Liver (tissue), 9 donors: ENCODE results near the gene EPC2. TPM values are rescaled to one million over a fixed set of nuclear protein-coding genes. Genes with fewer than 3 reads are reported as not detected.

Experiments
- DNase-seq: peaks from one replicate; pipeline ENCODE4 v3.0.0-alpha.2; 2017; ENCODE audit warnings: low spot score
- H3K27ac ChIP-seq, 2 donors: one replicate each; pipeline ENCODE4 v1.7.0; 2013; ENCODE audit warnings: inconsistent platforms in 2 of 2, low read length in 2 of 2, control low read depth in 1 of 2, low read depth in 1 of 2, mild to moderate bottlenecking in 1 of 2
- H3K27me3 ChIP-seq, 4 donors: one replicate each; pipeline versions ENCODE4 v1.6.1 to v1.7.0; 2013; ENCODE audit warnings: low read length in 3 of 4, inconsistent platforms in 1 of 4, mild to moderate bottlenecking in 1 of 4, moderate library complexity in 1 of 4; ENCODE audit not compliant: control insufficient read depth in 4 of 4, insufficient read depth in 4 of 4
- H3K36me3 ChIP-seq, 4 donors: one replicate each; pipeline versions ENCODE4 v1.6.1 to v1.7.0; 2013; ENCODE audit warnings: low read length in 3 of 4, mild to moderate bottlenecking in 3 of 4, low read depth in 1 of 4, moderate library complexity in 1 of 4; ENCODE audit not compliant: control insufficient read depth in 4 of 4, insufficient read depth in 3 of 4
- H3K4me1 ChIP-seq, 4 donors: one replicate each; pipeline versions ENCODE4 v1.6.1 to v1.7.0; 2013; ENCODE audit warnings: low read length in 3 of 4, mild to moderate bottlenecking in 3 of 4, moderate library complexity in 1 of 4; ENCODE audit not compliant: control insufficient read depth in 4 of 4, insufficient read depth in 4 of 4
- H3K4me3 ChIP-seq, 3 donors: one replicate each; pipeline versions ENCODE4 v1.6.1 to v1.7.0; 2013; ENCODE audit warnings: low read length in 3 of 3, control low read depth in 1 of 3, low read depth in 1 of 3, mild to moderate bottlenecking in 1 of 3
- H3K9ac ChIP-seq, 2 donors: one replicate each; pipeline ENCODE4 v1.7.0; 2013; ENCODE audit warnings: low read length in 2 of 2, mild to moderate bottlenecking in 2 of 2, moderate library complexity in 2 of 2, control low read depth in 1 of 2, low read depth in 1 of 2
- H3K9me3 ChIP-seq, 4 donors: one replicate each; pipeline versions ENCODE4 v1.6.1 to v1.7.0; 2013; ENCODE audit warnings: low read length in 3 of 4; ENCODE audit not compliant: control insufficient read depth in 4 of 4
- CTCF ChIP-seq: fragments of 150-350 bp; IDR thresholded peaks from 2 replicates; pipeline ENCODE4 v1.5.1; 2017; ENCODE audit warnings: improper control_type of control experiment, low read depth, low read length; ENCODE audit not compliant: missing input control
- EGR1 ChIP-seq, 2 donors: IDR thresholded peaks; 2 replicates each; pipeline ENCODE4 v1.6.1; 2016 to 2018; ENCODE audit warnings: antibody characterized with exemption in 2 of 2, low read depth in 2 of 2
- FOXA1 ChIP-seq: IDR thresholded peaks from 2 replicates; pipeline ENCODE4 v1.6.1; 2016; ENCODE audit warnings: antibody characterized with exemption
- GABPA ChIP-seq, 2 donors: IDR thresholded peaks in 1 of 2; conservative IDR thresholded peaks in 1 of 2; 2 replicates each; pipeline ENCODE4 v1.6.1; 2016; ENCODE audit warnings: antibody characterized with exemption in 2 of 2, mild to moderate bottlenecking in 1 of 2, moderate library complexity in 1 of 2
- HNF4A ChIP-seq, 2 donors: conservative IDR thresholded peaks; 2 replicates each; pipeline ENCODE4 v1.6.1; 2016; ENCODE audit warnings: antibody characterized with exemption in 2 of 2, mild to moderate bottlenecking in 2 of 2
- HNF4G ChIP-seq: IDR thresholded peaks from 2 replicates; pipeline ENCODE4 v1.6.1; 2016; ENCODE audit warnings: antibody characterized with exemption
- JUND ChIP-seq, 2 donors: IDR thresholded peaks; 2 replicates each; pipeline ENCODE4 v1.6.1; 2016; ENCODE audit warnings: antibody characterized with exemption in 2 of 2
- MAX ChIP-seq: IDR thresholded peaks from 2 replicates; pipeline ENCODE4 v1.6.1; 2016; ENCODE audit warnings: antibody characterized with exemption
- NR2F2 ChIP-seq: IDR thresholded peaks from 2 replicates; pipeline ENCODE4 v1.6.1; 2016; ENCODE audit warnings: antibody characterized with exemption
- RAD21 ChIP-seq, 2 donors: IDR thresholded peaks; 2 replicates each; pipeline ENCODE4 v1.6.1; 2016; ENCODE audit warnings: antibody characterized with exemption in 2 of 2, mild to moderate bottlenecking in 2 of 2
- RXRA ChIP-seq, 2 donors: IDR thresholded peaks; 2 replicates each; pipeline ENCODE4 v1.6.1; 2017 to 2018; ENCODE audit warnings: antibody characterized with exemption in 2 of 2, mild to moderate bottlenecking in 1 of 2
- TAF1 ChIP-seq: conservative IDR thresholded peaks from 2 replicates; pipeline ENCODE4 v1.6.1; 2016; ENCODE audit warnings: antibody characterized with exemption, mild to moderate bottlenecking
- ZBTB33 ChIP-seq: IDR thresholded peaks from 2 replicates; pipeline ENCODE4 v1.6.1; 2016; ENCODE audit warnings: antibody characterized with exemption
- WGBS: extraction: QIAGEN DNeasy Blood & Tissue Kit; methylation state at CpG from one replicate; pipeline ENCODE4 v1.1.7; 2013; 5-methylcytosine and 5-hydroxymethylcytosine counted together
- polyA plus RNA-seq, 2 donors: library from polyadenylated mRNA; stranded (reverse) in 1 of 2; unstranded in 1 of 2; fragments of 200-250 nt in 1 of 2; fragments of >200 nt in 1 of 2; fragmentation: Nextera tagmentation in 1 of 2; extraction: Ambion mirVana in 1 of 2; gene quantifications; one replicate each; pipeline versions ENCODE4 v1.2.1 to v1.2.3, GENCODE V29; 2013 to 2015
- total RNA-seq, 2 donors: library from RNA; depleted of rRNA; stranded (reverse); fragments of >200 nt; gene quantifications; one replicate each; pipeline ENCODE4 v1.2.3, GENCODE V29; 2014
- TF ChIP-seq, protein P1 (sequence below): IDR thresholded peaks from 2 replicates; pipeline ENCODE4 v1.6.1; 2016; ENCODE audit warnings: antibody characterized with exemption, mild to moderate bottlenecking
- donor health status: healthy.
- donor health status: healthy.
- donor health status: healthy.
- donor health status: healthy.
- donor health status: healthy.

Gene EPC2
- total and polyA plus RNA-seq, 4 donors = 2.8 to 17.7 (median 9.6) TPM

- Histone ChIP-seq H3K27ac (no peak overlapping the region), H3K36me3 (no peaks in the 10 kb centered on the region), H3K27me3 (peaks cover 0 to 3% (median 0%) of the 10 kb centered on the region in 4 donors), H3K4me1 (peaks cover 0 to 4% (median 0%) of the 10 kb centered on the region in 4 donors), H3K4me3 (no peak overlapping the region), H3K9ac (no peak overlapping the region), H3K9me3 (no peaks in the 10 kb centered on the region)
- no peak for DNase-seq
- 80% methylated on average over 11 of the region's 11 CpGs for WGBS
- TF ChIP-seq HNF4G (no peak), ZBTB33 (no peak), GABPA (IDR thresholded peaks at IDR 0.05 in 1 of 2, conservative IDR thresholded peaks at IDR 0.05 in 1 of 2) (no peak)
- TF ChIP-seq, protein P1, sequence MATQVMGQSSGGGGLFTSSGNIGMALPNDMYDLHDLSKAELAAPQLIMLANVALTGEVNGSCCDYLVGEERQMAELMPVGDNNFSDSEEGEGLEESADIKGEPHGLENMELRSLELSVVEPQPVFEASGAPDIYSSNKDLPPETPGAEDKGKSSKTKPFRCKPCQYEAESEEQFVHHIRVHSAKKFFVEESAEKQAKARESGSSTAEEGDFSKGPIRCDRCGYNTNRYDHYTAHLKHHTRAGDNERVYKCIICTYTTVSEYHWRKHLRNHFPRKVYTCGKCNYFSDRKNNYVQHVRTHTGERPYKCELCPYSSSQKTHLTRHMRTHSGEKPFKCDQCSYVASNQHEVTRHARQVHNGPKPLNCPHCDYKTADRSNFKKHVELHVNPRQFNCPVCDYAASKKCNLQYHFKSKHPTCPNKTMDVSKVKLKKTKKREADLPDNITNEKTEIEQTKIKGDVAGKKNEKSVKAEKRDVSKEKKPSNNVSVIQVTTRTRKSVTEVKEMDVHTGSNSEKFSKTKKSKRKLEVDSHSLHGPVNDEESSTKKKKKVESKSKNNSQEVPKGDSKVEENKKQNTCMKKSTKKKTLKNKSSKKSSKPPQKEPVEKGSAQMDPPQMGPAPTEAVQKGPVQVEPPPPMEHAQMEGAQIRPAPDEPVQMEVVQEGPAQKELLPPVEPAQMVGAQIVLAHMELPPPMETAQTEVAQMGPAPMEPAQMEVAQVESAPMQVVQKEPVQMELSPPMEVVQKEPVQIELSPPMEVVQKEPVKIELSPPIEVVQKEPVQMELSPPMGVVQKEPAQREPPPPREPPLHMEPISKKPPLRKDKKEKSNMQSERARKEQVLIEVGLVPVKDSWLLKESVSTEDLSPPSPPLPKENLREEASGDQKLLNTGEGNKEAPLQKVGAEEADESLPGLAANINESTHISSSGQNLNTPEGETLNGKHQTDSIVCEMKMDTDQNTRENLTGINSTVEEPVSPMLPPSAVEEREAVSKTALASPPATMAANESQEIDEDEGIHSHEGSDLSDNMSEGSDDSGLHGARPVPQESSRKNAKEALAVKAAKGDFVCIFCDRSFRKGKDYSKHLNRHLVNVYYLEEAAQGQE = no peak
These were observed 169.1 kb downstream of the EPC2 start for GRCh38 chr2:148813603-148814065.

- H3K9me3 ChIP-seq = no peaks in the 10 kb centered on the region
- 78% methylated on average over 6 of the region's 6 CpGs for WGBS
- H3K27ac ChIP-seq = no peak overlapping the region
- H3K36me3 ChIP-seq = no peaks in the 10 kb centered on the region
- TF ChIP-seq TAF1 = no peak
- TF ChIP-seq, protein P1 = no peak
- TF ChIP-seq RAD21 (IDR thresholded peaks at IDR 0.05) = no peak
- TF ChIP-seq HNF4A (conservative IDR thresholded peaks at IDR 0.05) = no peak
- TF ChIP-seq JUND (IDR thresholded peaks at IDR 0.05) = no peak
- TF ChIP-seq RXRA (IDR thresholded peaks at IDR 0.05) = no peak
- TF ChIP-seq FOXA1 = no peak
- no peak for TF ChIP-seq GABPA (IDR thresholded peaks at IDR 0.05 in 1 of 2, conservative IDR thresholded peaks at IDR 0.05 in 1 of 2)
- TF ChIP-seq EGR1 (IDR thresholded peaks at IDR 0.05; ENCODE audit: low read depth in 2 of 2) = no peak
- no peak for TF ChIP-seq ZBTB33
- no peak for TF ChIP-seq NR2F2
- TF ChIP-seq MAX = no peak
- TF ChIP-seq CTCF = no peak
- H3K9ac ChIP-seq = no peak overlapping the region
- no peak for DNase-seq
- peaks cover 0 to 3% (median 0%) of the 10 kb centered on the region in 4 donors for H3K27me3 ChIP-seq
- no peak overlapping the region for H3K4me3 ChIP-seq
- H3K4me1 ChIP-seq = peaks cover 0 to 4% (median 0%) of the 10 kb centered on the region in 4 donors
These were observed 169.8 kb downstream of the EPC2 start for GRCh38 chr2:148814143-148814859.
